Ureter (tissue), 1 donor: Measurements from ENCODE around the gene CRHBP. TPM values are rescaled to one million over a fixed set of nuclear protein-coding genes. Genes with fewer than 3 reads are reported as not detected.

ENCODE experiments used
- DNase-seq: peaks from one replicate; pipeline ENCODE4 v3.0.0-alpha.2; 2020; ENCODE audit warnings: low spot score
- total RNA-seq: library from RNA; stranded (reverse); gene quantifications from one replicate; pipeline ENCODE4 v1.2.4, GENCODE V29; 2023
- donor health status: DM: yes; HTN: yes; CAD: no.

The CRHBP gene
- total RNA-seq, 1 donor from 2014 or later, result 2.0 TPM

DNA sequence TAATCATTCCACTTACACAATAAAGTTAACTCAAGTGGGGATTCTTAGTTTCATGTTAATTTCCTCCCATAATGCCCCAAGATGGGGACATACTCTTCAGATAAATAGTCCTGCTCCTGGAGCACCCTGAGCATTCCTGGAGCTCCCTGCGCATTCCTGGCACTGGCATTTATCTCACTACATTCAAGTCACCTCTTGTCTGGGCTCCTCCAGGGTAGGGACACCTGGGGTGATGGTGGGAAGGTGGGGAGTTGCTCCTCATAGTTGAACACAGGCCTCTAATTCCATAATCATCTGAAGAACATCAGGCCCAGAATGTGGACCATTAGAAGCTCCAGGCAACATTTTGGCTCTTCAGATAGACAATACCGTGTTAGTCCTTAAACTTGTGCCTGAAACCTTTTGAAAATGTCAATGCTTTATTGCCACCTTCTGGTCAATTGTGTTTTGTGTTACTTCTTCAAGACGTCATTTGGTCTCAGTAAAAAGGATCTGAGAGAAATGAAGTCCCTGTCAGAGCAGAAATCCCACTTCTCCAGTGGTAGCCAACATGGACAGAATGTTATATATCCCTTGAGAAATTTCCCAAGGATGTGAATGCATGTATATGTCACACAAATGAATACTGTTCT is 63.2 kb downstream of the CRHBP start:
- no peak for DNase-seq

DNA sequence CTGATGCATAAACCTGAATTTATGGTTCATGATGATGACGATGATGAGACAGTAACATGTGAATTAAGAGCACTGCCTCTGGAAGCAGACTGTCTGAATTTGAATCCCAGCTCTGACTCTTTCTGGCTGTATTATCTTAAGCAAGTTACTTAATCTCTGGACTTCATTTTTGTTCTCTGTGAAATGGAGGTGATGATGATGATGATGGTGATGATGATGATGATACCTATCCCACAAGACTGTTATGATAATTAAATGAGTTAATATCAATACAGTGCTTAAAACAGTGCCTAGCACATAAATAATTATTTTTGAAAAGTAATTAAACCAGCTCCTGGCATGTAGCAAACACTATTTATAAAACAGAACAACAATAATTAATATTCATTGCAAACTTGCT is 64.1 kb downstream of the CRHBP start:
- DNase-seq, result no peak

DNA sequence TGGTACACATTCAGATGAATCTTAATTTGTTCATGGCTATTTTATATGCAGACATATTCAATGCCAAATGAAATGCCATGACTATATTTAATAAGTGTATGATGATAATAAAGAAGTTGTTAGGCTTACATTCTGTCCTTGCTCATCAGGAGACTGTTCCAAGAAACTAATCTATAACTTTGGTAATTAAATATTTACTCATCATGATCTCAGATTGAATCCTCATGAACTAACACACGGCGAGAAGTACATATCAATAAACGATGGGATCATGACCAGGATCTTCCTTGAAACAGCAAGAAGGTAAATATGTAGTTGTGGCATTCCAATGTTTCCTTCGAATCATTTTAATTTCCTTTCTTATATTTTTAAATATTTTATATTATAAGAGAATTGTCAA is 64.8 kb downstream of the CRHBP start:
- no peak for DNase-seq

Other genes starting within 250 kb of the CRHBP start
- 4.7 TPM for gene F2R, start 236.9 kb upstream of the CRHBP start, total RNA-seq
- 16.8 TPM for gene F2RL1, start 134.0 kb upstream of the CRHBP start, total RNA-seq
- gene S100Z, start 103.0 kb upstream of the CRHBP start, total RNA-seq, result not detected
- gene AGGF1, start 77.4 kb downstream of the CRHBP start, total RNA-seq, result 17.4 TPM
- 14.7 TPM for gene ZBED3, start 134.2 kb downstream of the CRHBP start, total RNA-seq